ENCODE data around the gene C19orf67.
A peak's percentile ranks its signal among the peaks of the same experiment; 100 is the strongest.

The C19orf67 gene

GRCh38 chr19:14031719-14032480 is 53.7 kb downstream of the C19orf67 start, which contains the start of gene IL27RA:
Gene IL27RA, plus strand, starts transcription at chr19:14031762. Its CDS starts 111 bp downstream, at chr19:14031873.
- peak; percentile 48 to 66 (median 62) for DNase-seq (ENCODE audit: low read depth in 2 of 3, low spot score in 1 of 3)
